ENCODE data around the gene EXOC6B.

- no peak for TF ChIP-seq CTCF (IDR thresholded peaks at IDR 0.05)
- no peak for TF ChIP-seq POLR2A (IDR thresholded peaks at IDR 0.05)
Measured at GRCh38 chr2:72204786-72205503, 620.9 kb downstream of the EXOC6B start.

Measured in suprapubic skin (tissue), 3 donors.